Stimulated activated CD4-positive, alpha-beta T cell treated with anti-CD3 and anti-CD28 coated beads, TNF-alpha, amount 100 ng/mL, for 4 hours (primary cell): Measurements from ENCODE around the gene DNM3.
A peak's percentile ranks its signal among the peaks of the same experiment; 100 is the strongest.
"Not testable (repeated sequence)": the region's sequence is repeated elsewhere in the genome, so short reads cannot be mapped to it uniquely, and the experiment has no call there.

Experiments used
- DNase-seq, 3 experiments: peaks; one replicate each; pipeline ENCODE4 v3.0.0-alpha.2; 2020; ENCODE audit warnings: low read depth in 3 of 3

The DNM3 gene

DNA sequence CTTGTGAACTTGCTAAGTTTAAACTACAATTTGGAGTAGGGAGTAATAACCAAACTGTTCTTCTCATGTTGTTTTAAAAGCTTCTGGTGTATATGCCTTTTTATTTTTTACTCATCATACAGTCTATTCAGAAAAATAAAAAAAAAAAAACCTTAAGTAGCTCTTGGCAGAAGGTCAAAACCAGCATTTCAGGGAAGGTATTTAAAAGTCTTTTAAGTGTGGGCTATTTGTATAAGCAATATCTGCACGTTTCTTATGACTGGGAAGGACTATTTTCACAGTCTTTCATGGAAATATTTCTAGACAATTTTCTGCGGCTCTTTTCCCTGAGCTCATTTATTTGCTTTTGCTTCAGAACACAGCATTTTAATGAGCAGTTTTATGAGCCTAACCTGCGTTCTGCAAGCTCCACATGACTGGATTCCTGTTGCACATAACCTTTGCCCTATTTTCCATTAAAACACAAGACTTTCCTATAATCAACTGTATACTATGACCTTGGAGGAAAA, 518.2 kb downstream of the DNM3 start:
- no peak for DNase-seq

DNA sequence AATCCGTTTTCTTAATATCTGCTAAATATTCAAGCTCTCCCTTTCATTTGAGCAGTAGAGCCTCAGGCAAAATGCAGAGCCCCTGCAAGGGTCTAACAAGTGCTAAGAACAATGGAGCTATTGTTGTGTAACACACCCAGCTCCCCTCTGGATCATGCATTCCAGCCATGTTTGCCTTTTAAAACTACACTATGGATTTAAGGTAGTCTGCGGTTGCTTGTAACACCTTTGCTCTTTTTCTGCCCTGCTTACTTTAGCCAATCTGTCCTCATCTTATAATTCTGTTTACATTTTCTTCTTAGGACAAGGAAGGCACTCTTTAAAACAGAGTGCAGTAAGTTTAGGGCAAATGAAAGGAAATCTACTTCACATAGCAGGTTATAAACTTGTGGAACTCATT, 519.2 kb downstream of the DNM3 start:
- no peak for DNase-seq

DNA sequence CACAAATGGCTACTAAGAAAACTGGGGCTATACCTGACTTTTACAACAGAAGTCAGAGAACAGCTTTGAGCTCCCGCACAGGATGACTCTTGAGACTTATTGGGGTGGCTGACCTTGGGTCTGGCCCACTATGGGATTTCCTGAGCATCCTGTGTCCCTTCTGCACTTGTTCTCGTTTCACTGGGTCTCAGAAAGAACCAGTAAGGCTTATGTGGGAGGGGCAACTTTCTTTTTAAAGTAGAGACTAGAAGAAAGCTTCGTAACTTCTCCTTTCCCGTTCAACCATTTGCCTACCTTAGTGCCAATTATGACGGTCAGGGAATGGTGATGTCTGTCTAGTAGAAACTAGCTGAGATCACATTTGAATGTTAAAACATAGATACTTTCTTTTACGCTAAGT, 519.7 kb downstream of the DNM3 start:
- DNase-seq: no peak

GRCh38 chr1:172363852-172364251, 522.6 kb downstream of the DNM3 start:
- DNase-seq: no peak

DNA sequence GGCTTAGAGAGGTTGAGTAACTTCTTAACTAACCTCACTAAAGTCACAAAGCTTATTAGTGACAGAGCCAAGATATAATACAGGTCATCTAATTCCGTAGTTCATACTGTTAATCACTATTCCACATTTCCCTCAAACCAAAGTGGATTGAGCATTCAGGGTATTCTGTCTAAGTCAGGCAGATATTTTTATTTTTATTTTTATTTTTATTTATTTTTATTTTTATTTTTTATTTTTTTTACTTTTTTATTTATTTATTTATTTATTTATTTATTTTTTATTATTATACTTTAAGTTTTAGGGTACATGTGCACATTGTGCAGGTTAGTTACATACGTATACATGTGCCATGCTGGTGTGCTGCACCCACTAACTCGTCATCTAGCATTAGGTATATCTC, 530.3 kb downstream of the DNM3 start:
- DNase-seq: not testable (repeated sequence)

GRCh38 chr1:172373864-172374263, 532.6 kb downstream of the DNM3 start:
- DNase-seq: no peak

DNA sequence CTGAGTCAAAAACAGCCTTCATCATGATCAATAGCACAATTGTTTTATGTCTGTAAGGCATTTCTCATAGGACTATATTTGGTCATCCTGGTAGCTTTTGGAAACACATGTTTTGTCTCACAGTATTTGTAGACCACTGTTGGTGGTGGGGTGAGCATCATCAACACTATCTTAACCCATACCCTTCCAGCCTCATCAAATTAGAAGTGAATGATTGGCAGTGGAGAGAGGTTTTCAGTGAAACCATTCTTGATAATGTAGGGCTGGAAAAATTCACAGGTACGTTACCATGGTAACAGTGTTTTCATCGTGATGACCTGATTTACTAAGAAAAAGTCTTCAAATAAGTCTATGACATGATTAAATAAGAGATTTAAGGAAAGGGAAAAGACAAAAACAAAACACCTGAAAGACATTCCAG, 533.9 kb downstream of the DNM3 start:
- DNase-seq: no peak

DNA sequence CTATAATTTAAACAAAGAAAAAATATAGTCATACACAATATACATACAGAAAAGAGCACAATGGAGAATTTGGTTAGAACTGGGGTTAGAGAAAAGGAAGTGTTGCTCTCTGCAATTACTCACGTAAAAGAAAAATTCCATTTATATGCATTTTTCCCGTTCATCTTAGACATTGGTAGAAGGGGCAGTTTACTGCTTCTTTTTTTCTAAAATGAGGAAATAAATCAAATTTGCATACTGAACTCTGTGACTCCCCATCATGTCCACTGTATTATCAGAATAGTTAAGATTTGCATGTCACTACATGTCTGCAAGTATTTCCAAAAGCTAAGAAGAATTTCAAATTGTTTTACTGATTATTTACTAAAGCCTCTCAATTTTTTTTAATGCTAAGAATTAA, 535.1 kb downstream of the DNM3 start:
- no peak for DNase-seq

DNA sequence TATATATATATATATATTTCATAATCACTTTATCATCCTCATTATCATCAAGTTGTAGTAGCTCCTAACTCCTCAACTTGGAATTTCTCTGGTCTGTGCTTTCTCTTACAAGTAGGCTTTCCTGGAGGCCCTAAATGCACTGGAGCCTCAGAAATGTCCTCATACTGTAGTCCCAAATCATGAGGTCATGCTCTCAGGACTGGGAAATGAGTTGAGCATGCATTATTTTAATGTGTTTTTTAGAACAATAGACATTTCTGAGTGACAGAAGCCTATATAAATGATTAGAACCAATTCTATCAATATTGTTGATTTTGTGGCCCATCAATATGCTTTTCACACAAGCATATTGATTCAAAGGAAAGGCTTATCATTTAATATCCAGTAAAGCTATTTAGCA, 536.3 kb downstream of the DNM3 start:
- no peak for DNase-seq

GRCh38 chr1:172378109-172378760, 536.9 kb downstream of the DNM3 start:
- no peak for DNase-seq

- DNase-seq: peak in 1 of 3 experiments; percentile 23
Measured at GRCh38 chr1:172380441-172381244, 539.3 kb downstream of the DNM3 start.

DNA sequence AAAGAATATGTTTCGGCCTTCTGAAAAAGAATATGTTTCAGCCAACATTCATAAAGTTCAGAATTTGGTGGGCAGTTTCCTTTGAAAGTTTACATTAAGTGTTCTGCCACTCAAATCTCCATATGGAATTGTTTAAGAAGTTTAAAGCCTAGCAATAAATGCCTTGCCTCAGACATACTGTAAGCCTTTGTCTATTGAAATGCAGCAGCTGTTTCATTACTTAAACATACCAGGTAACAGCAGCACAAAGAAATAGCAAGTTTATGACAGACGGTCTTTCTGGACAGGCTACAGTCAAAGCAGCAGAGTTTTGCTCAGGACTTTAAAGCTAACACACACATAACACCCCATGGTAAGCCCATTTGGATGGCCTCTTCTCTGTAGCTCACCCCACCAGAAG, 540.6 kb downstream of the DNM3 start:
- DNase-seq: no peak

GRCh38 chr1:172382406-172382805, 541.1 kb downstream of the DNM3 start:
- no peak for DNase-seq

- no peak for DNase-seq
Measured at GRCh38 chr1:172382990-172383389, 541.7 kb downstream of the DNM3 start.

DNA sequence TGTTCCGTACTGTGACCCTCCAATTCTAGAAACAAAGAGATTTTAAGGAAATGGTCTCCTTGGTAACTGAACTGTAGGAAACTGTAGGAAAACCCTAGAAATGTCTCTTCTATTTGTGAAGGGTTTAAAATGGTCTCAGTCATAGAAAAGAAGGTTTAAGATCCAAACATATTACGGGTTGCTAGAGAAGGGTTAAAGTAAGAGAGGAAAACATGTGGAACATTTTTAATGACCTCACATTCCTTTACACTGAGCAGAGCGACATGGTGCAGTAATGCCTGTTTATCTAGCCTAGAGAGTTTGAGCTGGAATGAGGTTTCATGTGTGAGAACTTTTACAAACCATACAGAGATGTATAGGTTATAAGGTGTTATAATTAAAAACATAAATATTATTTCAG, 542.2 kb downstream of the DNM3 start:
- no peak for DNase-seq

DNA sequence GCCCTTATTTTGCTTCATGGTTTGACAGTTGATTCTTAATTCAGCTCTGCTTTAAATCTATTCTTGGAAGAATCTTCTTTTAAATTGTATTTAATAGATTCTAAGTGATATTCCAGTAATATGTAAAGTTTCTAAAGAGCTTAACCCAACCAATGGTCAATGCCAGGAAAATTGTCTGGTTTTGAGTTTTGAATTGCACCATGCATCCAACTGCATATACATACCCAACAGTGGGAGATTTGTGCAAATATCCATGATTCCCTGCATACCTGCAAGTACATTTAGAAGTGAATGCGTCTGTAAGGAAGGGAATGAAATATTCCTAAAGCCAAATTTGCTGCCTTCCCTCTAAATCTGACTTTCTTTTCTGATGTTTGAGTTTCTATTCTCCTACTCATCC, 543.4 kb downstream of the DNM3 start:
- DNase-seq: no peak

DNA sequence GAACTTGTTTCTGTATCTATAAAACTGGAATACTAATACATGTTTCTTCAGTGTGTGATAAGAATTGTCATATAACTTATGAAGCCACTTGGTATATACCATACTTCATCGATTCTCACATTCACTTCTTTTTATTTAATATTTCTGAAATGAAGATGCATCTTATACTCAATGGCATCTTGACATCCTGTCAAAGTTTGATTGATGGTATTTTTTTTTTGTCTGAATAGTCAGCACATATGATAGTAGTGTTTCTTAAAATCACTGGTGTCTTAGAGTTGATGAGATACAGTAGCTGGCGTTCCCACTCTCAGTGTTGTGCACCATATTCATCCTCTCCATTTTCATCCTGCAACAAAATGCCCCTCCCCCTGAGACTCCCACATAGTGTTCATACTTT, 544.7 kb downstream of the DNM3 start:
- no peak for DNase-seq

DNA sequence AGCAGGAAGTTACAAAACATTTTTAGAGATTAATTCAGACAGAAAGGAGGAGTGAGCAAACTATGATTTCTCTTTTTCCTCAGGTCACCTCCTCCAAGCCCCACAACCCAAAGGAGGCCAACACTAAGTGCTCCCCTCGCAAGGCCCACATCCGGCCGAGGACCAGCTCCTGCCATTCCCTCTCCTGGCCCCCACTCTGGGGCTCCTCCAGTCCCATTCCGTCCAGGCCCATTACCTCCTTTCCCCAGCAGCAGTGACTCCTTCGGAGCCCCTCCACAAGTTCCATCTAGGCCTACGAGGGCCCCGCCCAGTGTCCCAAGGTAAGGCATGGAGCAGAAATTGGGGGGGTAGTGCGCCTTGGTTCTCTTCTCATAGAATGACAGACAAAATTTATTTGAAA, 547.2 kb downstream of the DNM3 start:
- DNase-seq: no peak

DNA sequence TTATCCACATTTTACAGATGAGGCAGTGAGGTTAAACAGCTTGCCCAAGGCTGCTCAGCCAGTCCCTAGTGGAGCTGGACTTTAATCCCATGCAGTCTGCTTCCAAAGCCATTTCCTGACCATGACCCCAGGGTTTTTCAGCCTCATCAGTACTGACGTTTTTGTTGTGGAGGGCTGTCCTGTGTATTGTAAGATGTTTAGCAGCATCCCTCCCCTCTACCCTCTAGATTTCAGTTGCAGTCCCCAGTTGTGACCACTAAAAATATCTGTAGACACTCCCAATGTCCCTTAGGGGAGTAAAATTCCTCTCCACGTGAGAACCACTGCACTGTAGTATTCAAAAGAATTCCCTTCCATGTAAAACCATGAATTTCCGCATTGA, 549.0 kb downstream of the DNM3 start:
- no peak for DNase-seq

DNA sequence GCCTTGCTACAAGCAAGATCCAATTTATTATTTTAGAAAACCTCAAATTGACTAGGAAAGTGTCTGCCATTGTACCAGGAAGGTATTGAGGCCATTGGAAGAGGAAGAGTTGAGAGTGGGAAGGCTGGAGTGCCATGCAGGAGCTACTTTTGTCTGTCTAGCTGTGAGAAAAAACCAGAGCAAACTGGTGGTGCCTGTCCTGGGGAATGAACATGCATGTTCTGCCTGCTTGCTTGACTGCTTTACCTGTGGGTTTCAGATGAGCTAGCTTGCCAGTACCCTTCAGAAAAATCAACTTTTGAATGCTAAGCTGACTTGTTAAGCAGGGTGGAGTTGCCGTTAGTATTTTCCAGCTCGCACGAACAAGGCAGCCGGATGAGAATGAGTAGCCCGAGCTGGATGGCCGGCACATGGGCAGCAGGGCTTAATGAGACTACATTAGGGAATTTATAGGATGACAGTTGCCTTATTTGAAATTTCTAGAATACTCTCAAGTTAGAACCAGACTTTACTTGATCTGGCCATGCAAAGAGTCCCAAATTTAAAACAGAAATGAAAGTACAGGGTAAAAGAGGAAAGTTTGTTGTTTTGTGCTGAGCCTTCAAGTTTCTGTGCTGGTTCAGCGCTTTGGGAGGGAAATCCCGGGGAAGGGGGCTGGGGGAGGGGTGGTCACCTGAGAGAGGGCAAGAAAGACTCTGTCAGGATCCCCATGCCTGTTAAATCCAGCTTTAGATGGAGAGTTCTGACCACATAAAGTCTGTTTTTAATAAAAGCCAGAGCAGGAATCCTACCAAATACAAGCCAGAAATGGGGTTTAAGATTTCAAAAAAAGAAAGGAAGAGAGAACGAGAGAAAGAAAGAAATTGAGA, 549.6 kb downstream of the DNM3 start:
- no peak for DNase-seq

DNA sequence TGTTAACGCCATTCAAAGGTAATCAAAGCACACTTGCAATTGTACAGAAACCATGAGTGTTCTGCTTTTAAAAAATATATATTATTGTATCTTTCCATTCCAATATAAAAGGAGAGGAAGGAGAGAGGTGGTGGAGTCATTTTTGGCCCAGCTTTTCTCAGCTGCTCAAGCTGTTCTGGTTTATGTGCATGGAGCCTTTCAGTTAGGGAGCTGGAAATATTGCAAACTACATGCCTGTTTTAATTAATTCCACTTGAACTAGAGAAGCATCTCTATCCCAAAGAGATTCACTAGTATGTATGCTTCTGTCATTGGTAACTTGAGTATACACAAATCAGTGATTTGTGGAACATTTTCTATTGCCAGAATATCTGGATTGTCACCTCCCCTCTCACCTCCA, 550.7 kb downstream of the DNM3 start:
- no peak for DNase-seq

DNA sequence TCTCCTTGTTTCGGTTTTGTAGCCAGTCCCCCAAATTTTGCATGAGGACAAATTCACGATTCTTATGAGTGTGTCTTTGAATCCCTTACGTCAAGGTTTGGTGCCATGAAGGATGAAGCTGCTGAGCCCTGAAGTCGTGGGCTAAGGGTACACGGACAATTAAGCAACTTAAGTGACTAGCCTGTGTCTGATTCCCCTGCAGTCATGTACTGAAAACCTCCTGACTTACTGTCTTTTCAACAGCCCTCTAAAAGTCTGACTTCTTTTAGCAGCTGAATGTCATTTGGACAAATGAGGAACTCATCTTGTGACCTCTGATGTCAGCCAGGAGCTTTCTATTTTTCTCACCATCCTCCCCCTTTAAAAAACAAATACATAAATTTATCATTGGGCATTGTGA, 552.1 kb downstream of the DNM3 start:
- DNase-seq: no peak
